Activated gamma-delta T cell (primary cell): Measurements from ENCODE around the gene TMEM259.

ENCODE experiments used
- DNase-seq: peaks from one replicate; lab custom pipeline; 2025; lab: John Stamatoyannopoulos, UW

TMEM259 gene

GRCh38 chr19:1017115-1017905 is 3.6 kb downstream of the TMEM259 start:
- DNase-seq: no peak

- no peak for DNase-seq
Measured at GRCh38 chr19:1016647-1017114, 4.2 kb downstream of the TMEM259 start.

- DNase-seq: no peak
Measured at GRCh38 chr19:1015782-1016646, 4.9 kb downstream of the TMEM259 start.

GRCh38 chr19:1015061-1015781 is 5.7 kb downstream of the TMEM259 start:
- DNase-seq: no peak

GRCh38 chr19:1014161-1015060 is 6.5 kb downstream of the TMEM259 start:
- no peak for DNase-seq

GRCh38 chr19:1013218-1013617 is 7.7 kb downstream of the TMEM259 start:
- no peak for DNase-seq

GRCh38 chr19:1012334-1012733 is 8.6 kb downstream of the TMEM259 start:
- no peak for DNase-seq

GRCh38 chr19:1011831-1012333 is 9.0 kb downstream of the TMEM259 start:
- DNase-seq: no peak

- DNase-seq: no peak
Measured at GRCh38 chr19:1010586-1011510, 10.1 kb downstream of the TMEM259 start.

- no peak for DNase-seq
Measured at GRCh38 chr19:1009981-1010538, 10.9 kb downstream of the TMEM259 start.

GRCh38 chr19:1009041-1009980 is 11.6 kb downstream of the TMEM259 start:
- no peak for DNase-seq

GRCh38 chr19:1008268-1009040 is 12.5 kb downstream of the TMEM259 start:
- no peak for DNase-seq

GRCh38 chr19:1007399-1008251 is 13.3 kb downstream of the TMEM259 start:
- DNase-seq: no peak

GRCh38 chr19:1006711-1007398 is 14.1 kb downstream of the TMEM259 start:
- no peak for DNase-seq

- DNase-seq: no peak
Measured at GRCh38 chr19:1004803-1005664, 15.9 kb downstream of the TMEM259 start.
